Measurements from ENCODE around the gene HOMER1.
"Not testable (repeated sequence)": the region's sequence is repeated elsewhere in the genome, so short reads cannot be mapped to it uniquely, and the experiment has no call there.

The HOMER1 gene

DNA sequence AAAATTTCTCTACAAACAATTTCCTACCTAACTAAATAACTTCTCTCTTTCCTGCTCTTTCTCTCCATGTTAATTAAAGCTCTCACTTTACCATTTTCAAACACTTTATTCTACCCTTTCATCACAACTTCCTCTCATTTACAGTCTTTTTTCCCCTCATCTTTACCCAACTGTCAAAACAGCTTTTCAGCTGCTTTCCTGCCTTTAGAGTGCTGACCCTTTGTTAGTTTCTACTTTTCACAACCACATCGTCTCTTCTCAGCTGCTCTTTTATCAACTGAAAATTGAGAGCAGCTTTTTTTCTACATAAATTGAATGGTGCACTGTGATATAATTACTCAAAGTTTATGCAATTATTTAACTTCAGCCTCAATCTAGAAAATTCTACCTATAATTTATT lies 3.1 kb upstream of the HOMER1 start:
- no peak for DNase-seq (ENCODE audit: low read depth)
- TF ChIP-seq, protein P1, sequence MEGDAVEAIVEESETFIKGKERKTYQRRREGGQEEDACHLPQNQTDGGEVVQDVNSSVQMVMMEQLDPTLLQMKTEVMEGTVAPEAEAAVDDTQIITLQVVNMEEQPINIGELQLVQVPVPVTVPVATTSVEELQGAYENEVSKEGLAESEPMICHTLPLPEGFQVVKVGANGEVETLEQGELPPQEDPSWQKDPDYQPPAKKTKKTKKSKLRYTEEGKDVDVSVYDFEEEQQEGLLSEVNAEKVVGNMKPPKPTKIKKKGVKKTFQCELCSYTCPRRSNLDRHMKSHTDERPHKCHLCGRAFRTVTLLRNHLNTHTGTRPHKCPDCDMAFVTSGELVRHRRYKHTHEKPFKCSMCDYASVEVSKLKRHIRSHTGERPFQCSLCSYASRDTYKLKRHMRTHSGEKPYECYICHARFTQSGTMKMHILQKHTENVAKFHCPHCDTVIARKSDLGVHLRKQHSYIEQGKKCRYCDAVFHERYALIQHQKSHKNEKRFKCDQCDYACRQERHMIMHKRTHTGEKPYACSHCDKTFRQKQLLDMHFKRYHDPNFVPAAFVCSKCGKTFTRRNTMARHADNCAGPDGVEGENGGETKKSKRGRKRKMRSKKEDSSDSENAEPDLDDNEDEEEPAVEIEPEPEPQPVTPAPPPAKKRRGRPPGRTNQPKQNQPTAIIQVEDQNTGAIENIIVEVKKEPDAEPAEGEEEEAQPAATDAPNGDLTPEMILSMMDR (IDR thresholded peaks at IDR 0.05; ENCODE audit: low read depth, low read length), result no peak
- TF ChIP-seq, protein P2, sequence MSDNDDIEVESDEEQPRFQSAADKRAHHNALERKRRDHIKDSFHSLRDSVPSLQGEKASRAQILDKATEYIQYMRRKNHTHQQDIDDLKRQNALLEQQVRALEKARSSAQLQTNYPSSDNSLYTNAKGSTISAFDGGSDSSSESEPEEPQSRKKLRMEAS (IDR thresholded peaks at IDR 0.05; ENCODE audit: low read depth, low read length), result no peak
- TF ChIP-seq POLR2A (IDR thresholded peaks at IDR 0.05; ENCODE audit: extremely low read depth, insufficient read length) (no peak), MYC (IDR thresholded peaks at IDR 0.05; ENCODE audit: low read depth, low read length) (no peak)
- no peak overlapping the region for H3K4me3 ChIP-seq (ENCODE audit: low read depth, low read length)

DNA sequence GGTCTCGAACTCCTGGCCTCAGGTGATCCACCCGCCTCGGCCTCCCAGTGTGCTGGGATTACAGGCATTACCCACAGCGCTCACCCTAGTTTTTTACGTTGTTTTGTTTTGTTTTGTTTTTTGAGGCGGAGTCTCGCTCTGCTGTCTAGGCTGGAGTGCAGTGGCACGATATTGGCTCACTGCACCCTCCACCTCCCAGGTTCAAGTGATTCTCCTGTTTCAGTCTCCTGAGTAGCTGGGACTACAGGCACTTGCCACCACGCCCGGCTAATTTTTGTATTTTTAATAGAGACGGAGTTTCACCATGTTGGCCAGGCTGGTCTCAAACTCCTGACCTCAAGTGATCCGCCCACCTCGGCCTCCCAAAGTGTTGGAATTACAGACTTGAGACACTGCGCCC lies 2.4 kb upstream of the HOMER1 start:
- H3K4me3 ChIP-seq (ENCODE audit: low read depth, low read length); DNase-seq (ENCODE audit: low read depth): not testable (repeated sequence)

DNA sequence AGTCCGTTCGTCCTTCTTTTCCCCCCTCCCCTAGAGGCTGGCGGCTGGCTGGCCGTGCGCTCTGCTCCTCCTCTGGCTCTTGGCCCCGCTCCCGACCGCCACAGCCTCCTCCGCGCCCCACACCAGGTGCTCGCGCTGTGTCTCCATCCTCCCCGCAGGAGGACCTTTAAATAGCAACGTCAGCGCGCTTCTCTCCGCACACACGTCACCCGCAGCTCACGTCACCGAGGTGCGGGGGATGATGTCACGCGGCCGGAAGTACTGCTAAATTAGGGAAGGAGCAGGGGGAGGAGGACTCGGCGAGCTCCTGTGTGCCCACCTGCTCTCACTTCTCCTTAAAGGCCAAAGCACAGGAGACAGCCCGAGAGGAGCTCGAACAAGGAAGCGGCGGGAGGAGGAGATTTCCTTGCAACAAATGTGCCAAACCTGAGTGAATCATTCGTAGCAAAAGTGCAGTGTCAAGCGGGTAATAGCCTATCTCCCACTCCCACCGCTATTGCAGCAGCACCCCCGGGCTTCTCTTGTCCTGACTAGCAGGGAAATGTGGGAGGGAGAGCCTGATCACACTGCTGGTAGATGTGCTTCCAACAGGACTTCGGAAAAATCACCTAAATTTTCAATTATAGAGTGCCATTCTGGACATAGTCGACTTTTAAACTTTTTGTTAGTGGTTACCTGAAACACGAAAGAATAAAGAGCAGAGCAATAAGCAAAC lies 614 bp upstream of the HOMER1 start:
- peak; percentile 96 for DNase-seq (ENCODE audit: low read depth)
- H3K4me3 ChIP-seq (ENCODE audit: low read depth, low read length), result peak overlapping the region; percentile 64
- TF ChIP-seq MYC (IDR thresholded peaks at IDR 0.05; ENCODE audit: low read depth, low read length) (peak; percentile 55), POLR2A (IDR thresholded peaks at IDR 0.05; ENCODE audit: extremely low read depth, insufficient read length) (peak; percentile 34)
- TF ChIP-seq, protein P2 (IDR thresholded peaks at IDR 0.05; ENCODE audit: low read depth, low read length), result peak; percentile 73; the same call in 1 of the 2 replicates
- TF ChIP-seq, protein P1 (IDR thresholded peaks at IDR 0.05; ENCODE audit: low read depth, low read length), result no peak

DNA sequence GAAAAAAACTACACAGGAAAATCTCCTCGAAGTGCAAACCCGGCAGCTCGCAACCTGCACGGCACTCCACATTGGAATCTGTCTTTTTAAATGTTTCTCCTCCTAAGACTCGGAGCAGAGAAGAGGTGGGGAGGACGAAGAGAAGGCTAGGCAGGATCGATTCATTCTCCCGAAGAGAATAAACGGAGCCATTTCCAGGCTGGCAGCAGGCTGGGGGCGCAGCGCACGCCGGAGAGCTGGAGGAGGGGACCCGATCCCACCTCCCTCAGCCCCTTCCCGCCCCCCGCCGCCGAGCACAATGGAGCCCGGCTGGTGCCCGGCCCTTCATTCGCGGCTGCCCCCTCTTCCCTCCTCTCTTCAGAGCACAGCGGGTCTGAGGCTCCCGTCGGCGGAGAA lies 628 bp downstream of the HOMER1 start:
- TF ChIP-seq, protein P1 (IDR thresholded peaks at IDR 0.05; ENCODE audit: low read depth, low read length), result no peak
- TF ChIP-seq, protein P2 (IDR thresholded peaks at IDR 0.05; ENCODE audit: low read depth, low read length), result no peak
- no peak for TF ChIP-seq POLR2A (IDR thresholded peaks at IDR 0.05; ENCODE audit: extremely low read depth, insufficient read length)
- no peak for TF ChIP-seq MYC (IDR thresholded peaks at IDR 0.05; ENCODE audit: low read depth, low read length)
- peak overlapping the region; percentile 81 for H3K4me3 ChIP-seq (ENCODE audit: low read depth, low read length)
- DNase-seq (ENCODE audit: low read depth), result no peak

DNA sequence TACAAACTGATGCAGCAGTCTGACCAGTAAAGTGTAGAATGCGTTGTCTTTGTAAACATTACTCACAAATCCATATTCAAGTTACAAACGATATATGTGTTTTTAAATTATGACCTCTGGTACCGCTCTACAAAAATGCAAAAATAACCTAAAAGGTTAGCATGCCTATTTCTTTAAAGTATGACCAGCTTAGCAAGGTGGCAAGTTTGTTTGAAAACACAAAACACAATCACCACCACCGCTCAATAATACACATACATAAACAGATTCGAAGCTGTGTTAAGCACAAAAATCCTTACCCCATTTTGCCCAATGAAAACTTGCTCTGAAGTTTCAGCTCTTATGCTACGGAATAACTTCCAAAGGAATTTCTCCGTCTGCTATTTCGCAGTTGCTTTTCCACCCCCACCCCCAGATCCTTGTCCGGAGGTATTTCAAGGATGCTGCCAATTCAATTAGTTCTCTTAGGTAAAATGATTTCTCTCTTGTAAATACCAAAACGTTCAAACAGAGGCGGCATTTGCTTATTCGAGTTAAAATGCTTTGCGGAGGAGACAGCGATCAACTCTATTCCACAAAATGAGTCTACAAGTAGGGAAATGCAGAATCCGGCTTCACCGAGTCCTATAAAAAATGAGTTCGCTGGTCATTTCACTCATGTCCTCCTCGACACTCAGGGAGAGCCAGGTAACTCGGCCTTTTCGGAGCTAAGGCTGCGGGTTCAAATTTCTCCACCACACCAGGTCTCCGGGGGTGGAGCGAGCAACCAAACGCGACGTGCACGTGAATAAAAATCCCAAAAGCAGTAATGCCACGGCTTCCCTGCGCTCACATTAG lies 1.2 kb downstream of the HOMER1 start:
- peak overlapping the region; percentile 81 for H3K4me3 ChIP-seq (ENCODE audit: low read depth, low read length)
- TF ChIP-seq POLR2A (IDR thresholded peaks at IDR 0.05; ENCODE audit: extremely low read depth, insufficient read length), result no peak
- TF ChIP-seq, protein P1 (IDR thresholded peaks at IDR 0.05; ENCODE audit: low read depth, low read length), result no peak
- TF ChIP-seq, protein P2 (IDR thresholded peaks at IDR 0.05; ENCODE audit: low read depth, low read length), result no peak
- TF ChIP-seq MYC (IDR thresholded peaks at IDR 0.05; ENCODE audit: low read depth, low read length), result no peak
- peak; percentile 30 for DNase-seq (ENCODE audit: low read depth)

DNA sequence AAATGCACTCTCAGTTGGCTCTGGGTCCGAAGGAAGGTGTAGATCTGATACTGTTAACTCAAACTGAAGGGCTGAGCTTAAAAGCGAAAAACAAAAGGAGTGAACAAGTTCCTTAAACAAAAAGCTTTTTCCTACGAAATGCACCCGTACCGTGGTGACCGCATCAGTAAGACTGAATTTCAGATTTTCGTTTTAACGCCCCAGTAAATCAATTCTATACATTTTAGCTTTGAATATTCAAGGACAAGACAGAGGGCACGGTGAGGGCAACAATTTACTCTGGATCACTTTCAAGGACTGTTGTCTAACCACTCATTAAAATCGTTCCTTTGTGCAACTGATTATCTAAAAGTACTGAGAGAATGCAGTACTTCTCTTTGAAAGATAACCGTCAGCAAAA lies 1.9 kb downstream of the HOMER1 start:
- TF ChIP-seq, protein P1 (IDR thresholded peaks at IDR 0.05; ENCODE audit: low read depth, low read length), result no peak
- TF ChIP-seq, protein P2 (IDR thresholded peaks at IDR 0.05; ENCODE audit: low read depth, low read length), result no peak
- TF ChIP-seq MYC (IDR thresholded peaks at IDR 0.05; ENCODE audit: low read depth, low read length) (no peak), POLR2A (IDR thresholded peaks at IDR 0.05; ENCODE audit: extremely low read depth, insufficient read length) (no peak)
- H3K4me3 ChIP-seq (ENCODE audit: low read depth, low read length), result peak overlapping the region; percentile 81
- peak; percentile 25 for DNase-seq (ENCODE audit: low read depth)
